Measurements from ENCODE around the gene MED8. TPM values are rescaled to one million over a fixed set of nuclear protein-coding genes. Genes with fewer than 3 reads are reported as not detected.

MED8 gene
- total and polyA plus RNA-seq, 9 of the 15 experiments (the other 6 are each of a cell fraction or from before 2014, with no cell fraction given), result 23.0 to 120 (median 56.4) TPM

- no peak overlapping the region for H3K9ac ChIP-seq (ENCODE audit: insufficient read depth in 1 of 2, low read depth in 2 of 2, low read length in 2 of 2)
- no peak overlapping the region for H3K4me3 ChIP-seq
- intact Hi-C loops (cut with micrococcal nuclease) (no loop called here), in situ Hi-C loops (cut with MboI) (no loop called here)
- H4K20me1 ChIP-seq (replicated peaks; ENCODE audit: control insufficient read depth, insufficient read depth, low read length), result no peaks in the 10 kb centered on the region
- H3K36me3 ChIP-seq (ENCODE audit: control insufficient read depth, insufficient read depth, low read length), result no peaks in the 10 kb centered on the region
- DNase-seq (ENCODE audit: extremely low read depth in 1 of 4, low spot score in 3 of 4) (no peak), ATAC-seq (no peak), FAIRE-seq (no peak)
- H3K4me1 ChIP-seq (replicated peaks in 1 of 2; ENCODE audit: control insufficient read depth in 2 of 2, insufficient read depth in 2 of 2, low read length in 2 of 2), result peaks cover 2 to 18% of the 10 kb centered on the region in 2 experiments; a peak in 3 of 5 replicates
- H3K9me3 ChIP-seq (replicated peaks; ENCODE audit: control insufficient read depth, insufficient read depth, low read depth, low read length), result no peaks in the 10 kb centered on the region
- no peak overlapping the region for H2AFZ ChIP-seq (ENCODE audit: low read depth, low read length)
- 19% methylated on average over 3 of the region's 3 CpGs for WGBS (ENCODE audit: insufficient coverage, low coverage, missing lambda C conversion rate)
- H3K4me2 ChIP-seq (ENCODE audit: insufficient read depth, low read length), result no peak overlapping the region
- CTCF ChIA-PET (ENCODE audit: low intra/inter-chr PET ratio), result no interaction called here
- H3K79me2 ChIP-seq (ENCODE audit: control insufficient read depth, insufficient read depth, low read length), result no peaks in the 10 kb centered on the region; the same call in 2 of the 3 replicates
- H3K27ac ChIP-seq (ENCODE audit: extremely low read depth, low read depth, low read length), result no peak overlapping the region
- no peaks in the 10 kb centered on the region for H3K27me3 ChIP-seq (ENCODE audit: control insufficient read depth in 2 of 2, insufficient read depth in 2 of 2, low read length in 2 of 2)
- H3K9me1 ChIP-seq (ENCODE audit: control insufficient read depth, insufficient read depth, low read length), result no peaks in the 10 kb centered on the region
- no TSS peak for BruUV-seq (replicated peaks)
- TF ChIP-seq, protein P1, sequence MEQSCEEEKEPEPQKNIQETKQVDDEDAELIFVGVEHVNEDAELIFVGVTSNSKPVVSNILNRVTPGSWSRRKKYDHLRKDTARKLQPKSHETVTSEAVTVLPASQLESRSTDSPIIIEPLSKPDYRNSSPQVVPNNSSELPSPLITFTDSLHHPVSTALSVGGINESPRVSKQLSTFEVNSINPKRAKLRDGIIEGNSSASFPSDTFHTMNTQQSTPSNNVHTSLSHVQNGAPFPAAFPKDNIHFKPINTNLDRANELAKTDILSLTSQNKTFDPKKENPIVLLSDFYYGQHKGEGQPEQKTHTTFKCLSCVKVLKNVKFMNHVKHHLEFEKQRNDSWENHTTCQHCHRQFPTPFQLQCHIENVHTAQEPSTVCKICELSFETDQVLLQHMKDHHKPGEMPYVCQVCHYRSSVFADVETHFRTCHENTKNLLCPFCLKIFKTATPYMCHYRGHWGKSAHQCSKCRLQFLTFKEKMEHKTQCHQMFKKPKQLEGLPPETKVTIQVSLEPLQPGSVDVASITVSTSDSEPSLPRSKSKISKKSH (CRISPR knock-in tag; IDR thresholded peaks at IDR 0.05), result no peak
- TF ChIP-seq LEF1 (IDR thresholded peaks at IDR 0.05) (0 out of 2 replicates have a peak, but pooled peaks have one; percentile 31), ETV1 (tag; conservative IDR thresholded peaks at IDR 0.05; ENCODE audit: low read depth) (no peak), XRCC4 (IDR thresholded peaks at IDR 0.05; ENCODE audit: extremely low read depth, insufficient read depth, insufficient read length) (no peak), FOSL1 (tag; conservative IDR thresholded peaks at IDR 0.05) (no peak)
- TF ChIP-seq, protein P2, sequence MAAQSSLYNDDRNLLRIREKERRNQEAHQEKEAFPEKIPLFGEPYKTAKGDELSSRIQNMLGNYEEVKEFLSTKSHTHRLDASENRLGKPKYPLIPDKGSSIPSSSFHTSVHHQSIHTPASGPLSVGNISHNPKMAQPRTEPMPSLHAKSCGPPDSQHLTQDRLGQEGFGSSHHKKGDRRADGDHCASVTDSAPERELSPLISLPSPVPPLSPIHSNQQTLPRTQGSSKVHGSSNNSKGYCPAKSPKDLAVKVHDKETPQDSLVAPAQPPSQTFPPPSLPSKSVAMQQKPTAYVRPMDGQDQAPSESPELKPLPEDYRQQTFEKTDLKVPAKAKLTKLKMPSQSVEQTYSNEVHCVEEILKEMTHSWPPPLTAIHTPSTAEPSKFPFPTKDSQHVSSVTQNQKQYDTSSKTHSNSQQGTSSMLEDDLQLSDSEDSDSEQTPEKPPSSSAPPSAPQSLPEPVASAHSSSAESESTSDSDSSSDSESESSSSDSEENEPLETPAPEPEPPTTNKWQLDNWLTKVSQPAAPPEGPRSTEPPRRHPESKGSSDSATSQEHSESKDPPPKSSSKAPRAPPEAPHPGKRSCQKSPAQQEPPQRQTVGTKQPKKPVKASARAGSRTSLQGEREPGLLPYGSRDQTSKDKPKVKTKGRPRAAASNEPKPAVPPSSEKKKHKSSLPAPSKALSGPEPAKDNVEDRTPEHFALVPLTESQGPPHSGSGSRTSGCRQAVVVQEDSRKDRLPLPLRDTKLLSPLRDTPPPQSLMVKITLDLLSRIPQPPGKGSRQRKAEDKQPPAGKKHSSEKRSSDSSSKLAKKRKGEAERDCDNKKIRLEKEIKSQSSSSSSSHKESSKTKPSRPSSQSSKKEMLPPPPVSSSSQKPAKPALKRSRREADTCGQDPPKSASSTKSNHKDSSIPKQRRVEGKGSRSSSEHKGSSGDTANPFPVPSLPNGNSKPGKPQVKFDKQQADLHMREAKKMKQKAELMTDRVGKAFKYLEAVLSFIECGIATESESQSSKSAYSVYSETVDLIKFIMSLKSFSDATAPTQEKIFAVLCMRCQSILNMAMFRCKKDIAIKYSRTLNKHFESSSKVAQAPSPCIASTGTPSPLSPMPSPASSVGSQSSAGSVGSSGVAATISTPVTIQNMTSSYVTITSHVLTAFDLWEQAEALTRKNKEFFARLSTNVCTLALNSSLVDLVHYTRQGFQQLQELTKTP (IDR thresholded peaks at IDR 0.05; ENCODE audit: low read depth in 1 of 2, partially characterized antibody in 2 of 2), result no peak
- POLR2A ChIA-PET, result interaction anchor here (0.6 to 1.1 kb wide), 7 partner anchors 9 to 315 kb away, joined by 3 to 5 read pairs (median 3); no protein-coding TSS in a partner anchor
These were observed 36.7 kb downstream of the MED8 start for GRCh38 chr1:43352881-43353280.
